Measurements from ENCODE around the gene CLEC1B. TPM values are rescaled to one million over a fixed set of nuclear protein-coding genes. Genes with fewer than 3 reads are reported as not detected.
"Not testable (repeated sequence)": the region's sequence is repeated elsewhere in the genome, so short reads cannot be mapped to it uniquely, and the experiment has no call there.

Gene CLEC1B
- polyA plus RNA-seq, 1 donor = not detected

DNA sequence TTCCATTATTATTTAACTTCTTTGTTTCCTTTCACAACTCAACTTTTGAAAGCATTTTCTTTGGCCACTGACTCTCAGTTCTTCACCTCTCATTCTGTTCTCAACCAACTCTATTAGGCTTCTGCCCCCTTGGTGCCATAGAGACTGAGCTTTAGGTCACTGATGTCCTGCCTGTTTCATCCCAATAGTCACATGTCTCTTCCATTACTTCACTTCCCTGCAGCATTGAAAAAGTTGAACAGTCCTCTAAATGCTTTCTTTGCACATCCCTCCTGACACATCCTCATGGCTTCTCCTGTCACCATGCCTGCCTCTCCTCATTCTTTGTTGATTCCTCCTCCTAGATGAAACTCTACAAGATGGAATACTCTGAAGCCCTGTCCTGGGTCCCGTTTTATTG, 25.0 kb downstream of the CLEC1B start:
- no peak for DNase-seq

DNA sequence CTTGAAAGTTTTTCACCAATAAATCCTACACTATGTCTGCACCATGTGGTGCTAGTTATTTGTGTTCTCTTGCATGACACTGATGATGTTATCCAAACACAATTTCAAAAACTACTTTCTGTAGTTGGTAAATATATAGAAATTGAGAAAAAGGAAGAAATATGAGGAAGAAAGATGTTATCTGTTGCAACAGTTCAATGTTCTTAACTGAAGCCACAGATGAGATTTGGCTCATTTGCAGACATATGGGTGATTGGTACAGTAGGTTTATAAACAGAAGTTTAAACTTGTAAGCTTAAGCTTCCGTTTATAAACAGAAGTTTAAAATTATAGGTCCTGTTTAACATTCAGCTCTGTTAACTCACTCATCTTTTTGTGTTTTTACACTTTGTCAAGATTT, 27.7 kb downstream of the CLEC1B start, which contains the start of gene CLEC12A:
TSS of gene CLEC12A (plus strand) at position 229 of the 400 bp plus-strand sequence. CDS start 188 bp downstream, outside the sequence.
- no peak for DNase-seq

- DNase-seq = no peak
Measured at GRCh38 chr12:9969673-9970072, 29.2 kb downstream of the CLEC1B start.

DNA sequence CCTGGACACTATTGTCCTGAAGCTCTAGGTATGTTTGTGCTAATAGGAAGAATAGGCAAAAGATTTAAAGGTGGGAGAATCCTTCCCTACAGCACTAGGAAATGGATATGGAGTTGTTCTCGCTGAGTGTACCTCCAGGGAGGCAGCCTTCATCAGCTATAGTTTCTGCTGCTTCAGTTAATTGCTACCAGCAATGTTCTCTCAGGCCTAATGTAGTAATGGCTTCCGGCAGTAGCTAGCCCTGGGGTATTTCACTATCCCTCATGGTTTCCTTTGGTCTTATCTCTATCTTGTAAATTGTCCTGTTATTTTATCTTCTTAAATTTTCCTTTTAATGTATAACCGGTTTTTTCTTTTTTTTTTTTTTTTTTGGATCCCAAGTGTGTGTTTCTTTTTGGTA, 37.0 kb downstream of the CLEC1B start:
- DNase-seq = no peak

DNA sequence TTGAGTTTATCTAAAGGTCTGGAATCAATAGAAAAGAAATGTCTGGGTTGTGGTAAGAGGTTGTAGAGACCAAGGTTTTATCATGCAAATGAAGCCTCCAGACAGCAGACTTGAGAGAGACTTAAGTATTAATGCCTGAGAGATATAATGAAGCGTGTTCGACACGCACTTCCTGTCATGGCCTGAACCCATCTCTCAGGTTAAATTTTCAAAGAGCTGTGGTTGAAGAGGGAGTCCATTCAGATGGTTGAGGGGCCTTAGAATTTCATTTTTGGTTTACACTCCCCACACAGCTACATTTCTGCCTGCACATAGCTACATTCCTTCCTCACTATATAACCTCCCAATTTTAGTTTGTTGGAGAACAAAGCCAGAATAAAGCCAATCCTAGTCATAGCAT, 37.8 kb downstream of the CLEC1B start:
- no peak for DNase-seq

DNA sequence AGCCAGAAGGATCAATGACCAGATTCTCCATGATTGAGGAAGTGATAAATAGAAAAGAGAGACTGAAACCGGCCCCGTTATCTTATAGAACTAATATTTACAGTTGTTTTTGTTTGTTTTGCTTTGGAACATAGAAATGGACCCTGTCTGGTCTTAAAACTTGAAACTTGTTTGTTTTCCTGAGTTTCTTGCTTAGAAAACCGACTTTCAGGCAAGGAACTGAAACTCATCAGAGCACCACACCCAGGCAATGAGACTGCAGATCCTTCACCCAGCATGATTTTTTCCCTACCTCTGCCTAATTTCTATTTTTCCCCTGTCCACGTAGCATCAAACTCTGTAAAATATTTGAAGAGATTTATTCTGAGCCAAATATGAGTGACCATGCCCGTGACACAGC, 38.3 kb downstream of the CLEC1B start:
- DNase-seq = no peak

- DNase-seq = no peak
Measured at GRCh38 chr12:9957834-9958233, 41.1 kb downstream of the CLEC1B start.

- DNase-seq = not testable (repeated sequence)
Measured at GRCh38 chr12:9952954-9953729, 45.8 kb downstream of the CLEC1B start.

DNA sequence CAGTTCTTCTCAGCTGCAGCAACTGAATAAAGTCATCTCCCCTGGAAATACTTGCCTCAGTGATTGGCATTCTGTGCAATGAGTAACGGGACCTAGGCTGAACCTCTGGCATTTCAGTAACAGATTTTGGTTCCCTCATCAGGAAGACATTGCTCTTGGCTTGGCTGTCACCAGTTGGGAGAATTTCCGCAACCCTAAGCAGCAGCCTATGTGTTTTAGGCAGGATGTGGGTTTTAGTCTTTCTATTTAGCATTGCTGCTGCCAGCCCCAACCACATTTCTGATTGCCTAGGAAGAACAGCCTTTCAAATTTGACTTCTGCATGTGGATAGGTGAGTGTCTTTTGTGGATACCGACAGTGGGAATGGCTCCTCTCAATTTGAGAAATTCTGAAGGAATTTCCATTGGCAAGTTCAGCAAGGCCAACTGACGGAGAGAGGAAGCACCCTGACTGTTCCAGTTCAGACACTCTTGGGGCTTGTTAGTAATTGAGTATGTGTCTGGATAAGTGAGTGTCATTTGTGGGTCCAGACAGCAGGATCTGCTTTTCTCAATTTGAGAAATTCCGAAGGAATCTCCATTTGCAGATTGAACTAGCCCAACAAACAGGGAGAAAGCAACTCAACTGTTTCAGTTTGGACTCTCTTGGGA, 47.8 kb downstream of the CLEC1B start:
- DNase-seq = no peak

DNA sequence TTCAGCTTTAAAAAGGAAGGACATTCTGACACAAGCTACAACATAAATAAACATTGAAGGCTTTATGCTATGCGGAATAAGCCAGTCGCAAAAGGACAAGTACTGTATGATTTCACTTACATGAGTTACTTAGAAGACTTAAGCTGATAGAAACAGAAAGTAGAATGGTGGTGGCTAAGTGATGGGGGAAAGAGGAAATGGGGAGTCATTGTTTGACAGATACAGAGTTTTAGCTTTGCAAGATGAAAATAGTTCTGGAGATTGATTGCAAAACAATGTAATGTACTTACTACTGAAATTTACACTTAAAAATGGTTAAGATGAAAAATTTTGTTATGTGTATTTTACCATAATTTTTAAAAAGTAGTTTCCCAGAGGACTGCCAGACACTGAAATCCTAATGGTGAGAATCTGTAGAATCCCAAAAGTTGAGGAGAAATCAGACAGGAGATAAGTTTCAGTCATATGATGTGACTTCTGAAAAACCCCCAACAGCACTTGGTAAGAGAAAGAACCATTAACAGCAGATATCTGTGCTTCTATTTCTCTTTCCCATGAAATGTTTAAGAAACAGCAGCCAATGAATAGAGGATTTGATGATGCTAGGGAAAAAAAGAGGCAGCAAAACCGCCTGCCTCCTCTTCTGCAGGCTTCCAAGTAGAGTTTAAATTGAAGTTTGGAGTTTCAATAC, 50.2 kb downstream of the CLEC1B start:
- DNase-seq = no peak

DNA sequence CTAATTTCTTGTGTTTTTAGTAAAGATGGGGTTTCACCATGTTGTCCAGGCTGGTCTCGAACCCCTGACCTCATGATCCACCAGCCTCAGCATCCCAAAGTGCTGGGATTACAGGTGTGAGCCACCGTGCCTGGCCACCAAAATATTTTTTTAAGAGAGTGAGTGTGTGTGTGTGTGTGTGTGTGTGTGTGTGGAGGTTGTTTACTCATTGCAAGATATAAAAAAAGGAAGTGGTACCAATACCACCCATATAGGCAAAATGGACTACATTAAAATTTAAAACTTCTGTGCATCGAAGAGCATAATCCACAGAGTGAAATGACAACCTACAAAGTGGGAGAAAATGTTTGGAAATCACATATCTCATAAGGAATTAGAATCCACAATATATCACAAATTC, 51.2 kb downstream of the CLEC1B start:
- no peak for DNase-seq

GRCh38 chr12:9944391-9944790, 54.5 kb downstream of the CLEC1B start:
- no peak for DNase-seq

DNA sequence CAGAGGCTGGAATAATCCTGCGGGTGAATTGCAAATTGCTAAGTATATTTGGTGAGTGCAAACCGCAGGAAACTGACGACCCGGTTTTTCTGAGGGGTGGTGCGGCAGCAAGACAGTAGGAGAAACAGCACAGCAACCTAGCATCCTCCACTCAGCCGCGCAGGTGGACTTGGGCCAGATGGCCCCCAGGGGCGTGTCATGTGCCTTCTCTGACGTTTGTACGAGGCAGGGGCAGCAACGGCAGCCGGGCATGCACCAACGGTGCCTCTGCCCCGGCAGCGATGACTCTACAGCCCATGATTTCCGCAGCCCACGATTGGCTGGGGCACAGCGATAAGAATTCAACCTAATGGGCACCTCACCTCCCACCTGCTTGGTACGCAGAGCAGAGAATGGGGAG, 55.7 kb downstream of the CLEC1B start:
- no peak for DNase-seq

Other genes with a start within 250 kb of the CLEC1B start
- 0.74 TPM for gene CD69, start 238.2 kb downstream of the CLEC1B start, polyA plus RNA-seq (ENCODE audit: insufficient read length)
- 0.23 TPM for gene KLRF1, start 171.6 kb downstream of the CLEC1B start, polyA plus RNA-seq (ENCODE audit: insufficient read length)
- 1.7 TPM for gene CLEC2B, start 129.8 kb downstream of the CLEC1B start, polyA plus RNA-seq (ENCODE audit: insufficient read length)
- gene KLRF2, start 117.6 kb downstream of the CLEC1B start, polyA plus RNA-seq (ENCODE audit: insufficient read length) = not detected
- not detected for gene CLEC2A, start 66.8 kb downstream of the CLEC1B start, polyA plus RNA-seq (ENCODE audit: insufficient read length)
- gene CLEC12A, start 27.7 kb downstream of the CLEC1B start, polyA plus RNA-seq (ENCODE audit: insufficient read length) = 0.56 TPM
- gene CLEC12B, start 11.5 kb upstream of the CLEC1B start, polyA plus RNA-seq (ENCODE audit: insufficient read length) = 0.12 TPM
- 0.12 TPM for gene CLEC9A, start 31.6 kb upstream of the CLEC1B start, polyA plus RNA-seq (ENCODE audit: insufficient read length)
- gene CLEC1A, start 99.9 kb upstream of the CLEC1B start, polyA plus RNA-seq (ENCODE audit: insufficient read length) = 2.3 TPM
- 4.2 TPM for gene CLEC7A, start 131.1 kb upstream of the CLEC1B start, polyA plus RNA-seq (ENCODE audit: insufficient read length)
- gene OLR1, start 173.0 kb upstream of the CLEC1B start, polyA plus RNA-seq (ENCODE audit: insufficient read length) = 2.3 TPM
- gene TMEM52B, start 179.9 kb upstream of the CLEC1B start, polyA plus RNA-seq (ENCODE audit: insufficient read length) = 0.23 TPM
- 21.2 TPM for gene GABARAPL1, start 213.8 kb upstream of the CLEC1B start, polyA plus RNA-seq (ENCODE audit: insufficient read length)

All from hindlimb muscle (tissue), 1 donor.